Measurements from ENCODE around the gene INPP1.
"Not testable (repeated sequence)": the region's sequence is repeated elsewhere in the genome, so short reads cannot be mapped to it uniquely, and the experiment has no call there.

Gene INPP1

GRCh38 chr2:190311893-190312634, 31.3 kb upstream of the INPP1 start:
- Histone ChIP-seq H3K4me3 (ENCODE audit: low read depth in 1 of 2, low read length in 2 of 2) (no peak overlapping the region), H3K4me2 (ENCODE audit: insufficient read depth, low read length) (no peak overlapping the region), H4K20me1 (ENCODE audit: insufficient read depth, low read length) (no peaks in the 10 kb centered on the region), H3K27me3 (ENCODE audit: insufficient read depth, low read length, poor library complexity) (no peaks in the 10 kb centered on the region), H3K36me3 (ENCODE audit: insufficient read depth, low read length) (peaks cover 18% of the 10 kb centered on the region; the same call in 1 of the 2 replicates), H3K9me3 (ENCODE audit: insufficient read depth, low read length, severe bottlenecking) (no peaks in the 10 kb centered on the region), H3K27ac (ENCODE audit: low read length) (no peak overlapping the region), H3K79me2 (ENCODE audit: insufficient read depth, low read length) (peaks cover 41% of the 10 kb centered on the region), H2AFZ (ENCODE audit: low read depth, low read length) (no peak overlapping the region), H3K4me1 (ENCODE audit: insufficient read depth, low read length) (peaks cover 12% of the 10 kb centered on the region; the same call in 1 of the 2 replicates), H3K9ac (ENCODE audit: low read depth, low read length) (no peak overlapping the region)
- no peak for TF ChIP-seq CTCF (IDR thresholded peaks at IDR 0.05; ENCODE audit: borderline replicate concordance, extremely low read depth, low read length, poor library complexity, severe bottlenecking)
- TF ChIP-seq EZH2 (IDR thresholded peaks at IDR 0.05; ENCODE audit: borderline replicate concordance, low read depth, low read length, severe bottlenecking) = no peak
- DNase-seq (no peak), ATAC-seq (ENCODE audit: insufficient read depth, low read depth) (no peak)

- H2AFZ ChIP-seq (ENCODE audit: low read depth, low read length); DNase-seq; H3K27ac ChIP-seq (ENCODE audit: low read length); H3K4me2 ChIP-seq (ENCODE audit: insufficient read depth, low read length); ATAC-seq (ENCODE audit: insufficient read depth, low read depth); H3K9ac ChIP-seq (ENCODE audit: low read depth, low read length); H4K20me1 ChIP-seq (ENCODE audit: insufficient read depth, low read length); H3K27me3 ChIP-seq (ENCODE audit: insufficient read depth, low read length, poor library complexity); H3K4me3 ChIP-seq (ENCODE audit: low read depth in 1 of 2, low read length in 2 of 2); H3K9me3 ChIP-seq (ENCODE audit: insufficient read depth, low read length, severe bottlenecking): not testable (repeated sequence)
- Histone ChIP-seq H3K79me2 (ENCODE audit: insufficient read depth, low read length) (peaks cover 46% of the 10 kb centered on the region), H3K36me3 (ENCODE audit: insufficient read depth, low read length) (peaks cover 18% of the 10 kb centered on the region; the same call in 1 of the 2 replicates), H3K4me1 (ENCODE audit: insufficient read depth, low read length) (peaks cover 17% of the 10 kb centered on the region)
These were observed 30.8 kb upstream of the INPP1 start for GRCh38 chr2:190312635-190313025.

GRCh38 chr2:190313880-190314279, 29.5 kb upstream of the INPP1 start:
- H3K4me2 ChIP-seq (ENCODE audit: insufficient read depth, low read length) = no peak overlapping the region
- H3K4me3 ChIP-seq (ENCODE audit: low read depth in 1 of 2, low read length in 2 of 2) = no peak overlapping the region
- H2AFZ ChIP-seq (ENCODE audit: low read depth, low read length) = no peak overlapping the region
- H4K20me1 ChIP-seq (ENCODE audit: insufficient read depth, low read length) = no peaks in the 10 kb centered on the region
- H3K27ac ChIP-seq (ENCODE audit: low read length) = no peak overlapping the region
- TF ChIP-seq CTCF (IDR thresholded peaks at IDR 0.05; ENCODE audit: borderline replicate concordance, extremely low read depth, low read length, poor library complexity, severe bottlenecking) (no peak), EZH2 (IDR thresholded peaks at IDR 0.05; ENCODE audit: borderline replicate concordance, low read depth, low read length, severe bottlenecking) (no peak)
- H3K27me3 ChIP-seq (ENCODE audit: insufficient read depth, low read length, poor library complexity) = no peaks in the 10 kb centered on the region
- H3K36me3 ChIP-seq (ENCODE audit: insufficient read depth, low read length) = peaks cover 10% of the 10 kb centered on the region; the same call in 1 of the 2 replicates
- H3K79me2 ChIP-seq (ENCODE audit: insufficient read depth, low read length) = peaks cover 55% of the 10 kb centered on the region
- H3K4me1 ChIP-seq (ENCODE audit: insufficient read depth, low read length) = peaks cover 30% of the 10 kb centered on the region
- no peaks in the 10 kb centered on the region for H3K9me3 ChIP-seq (ENCODE audit: insufficient read depth, low read length, severe bottlenecking)
- DNase-seq (no peak), ATAC-seq (ENCODE audit: insufficient read depth, low read depth) (no peak)
- no peak overlapping the region for H3K9ac ChIP-seq (ENCODE audit: low read depth, low read length)

- H3K9me3 ChIP-seq (ENCODE audit: insufficient read depth, low read length, severe bottlenecking) = no peaks in the 10 kb centered on the region
- H3K27ac ChIP-seq (ENCODE audit: low read length) = no peak overlapping the region
- DNase-seq (no peak), ATAC-seq (ENCODE audit: insufficient read depth, low read depth) (no peak)
- H3K27me3 ChIP-seq (ENCODE audit: insufficient read depth, low read length, poor library complexity) = no peaks in the 10 kb centered on the region
- TF ChIP-seq CTCF (IDR thresholded peaks at IDR 0.05; ENCODE audit: borderline replicate concordance, extremely low read depth, low read length, poor library complexity, severe bottlenecking) = no peak
- H3K9ac ChIP-seq (ENCODE audit: low read depth, low read length) = no peak overlapping the region
- H3K4me2 ChIP-seq (ENCODE audit: insufficient read depth, low read length) = no peak overlapping the region
- peaks cover 38% of the 10 kb centered on the region for H3K4me1 ChIP-seq (ENCODE audit: insufficient read depth, low read length)
- H3K36me3 ChIP-seq (ENCODE audit: insufficient read depth, low read length) = peaks cover 10% of the 10 kb centered on the region; the same call in 1 of the 2 replicates
- H3K79me2 ChIP-seq (ENCODE audit: insufficient read depth, low read length) = peaks cover 64% of the 10 kb centered on the region
- H4K20me1 ChIP-seq (ENCODE audit: insufficient read depth, low read length) = no peaks in the 10 kb centered on the region
- H3K4me3 ChIP-seq (ENCODE audit: low read depth in 1 of 2, low read length in 2 of 2) = no peak overlapping the region
- H2AFZ ChIP-seq (ENCODE audit: low read depth, low read length) = no peak overlapping the region
These were observed 28.1 kb upstream of the INPP1 start for GRCh38 chr2:190315273-190315672.

Data from DND-41 (cell line).